SJCRH30 (cell line): Measurements from ENCODE around the gene C1orf35. TPM values are rescaled to one million over a fixed set of nuclear protein-coding genes. Genes with fewer than 3 reads are reported as not detected.

Experiments used
- DNase-seq, 2 experiments: peaks; one replicate each; pipeline ENCODE4 v3.0.0-alpha.2; 2015 to 2020
- H3K27ac ChIP-seq: fragments of 250-450 bp; sonication (Bioruptor Pico); 2 replicates; pipeline ENCODE4 v1.5.1; 2020; ENCODE audit warnings: mild to moderate bottlenecking, moderate library complexity
- H3K27me3 ChIP-seq: fragments of 250-450 bp; sonication (Bioruptor Pico); 2 replicates; pipeline ENCODE4 v1.5.1; 2020; ENCODE audit warnings: mild to moderate bottlenecking, moderate library complexity
- H3K36me3 ChIP-seq: fragments of 250-450 bp; sonication (Bioruptor Pico); 2 replicates; pipeline ENCODE4 v1.5.1; 2020; ENCODE audit warnings: mild to moderate bottlenecking, moderate library complexity
- H3K4me1 ChIP-seq: fragments of 250-450 bp; sonication (Bioruptor Pico); 2 replicates; pipeline ENCODE4 v1.5.1; 2020; ENCODE audit warnings: mild to moderate bottlenecking, moderate library complexity
- H3K4me3 ChIP-seq: fragments of 250-450 bp; sonication (Bioruptor Pico); 2 replicates; pipeline ENCODE4 v1.5.1; 2020; ENCODE audit warnings: mild to moderate bottlenecking, moderate library complexity
- H3K9me3 ChIP-seq: fragments of 250-450 bp; sonication (Bioruptor Pico); replicated peaks from 2 replicates; pipeline ENCODE4 v1.5.1; 2020; ENCODE audit warnings: mild to moderate bottlenecking, moderate library complexity
- total RNA-seq: library from RNA; depleted of rRNA; stranded (reverse); fragments of >200 nt; shearing (Covaris generic); gene quantifications from 2 replicates; pipeline ENCODE4 v1.2.3, GENCODE V29; 2014

C1orf35 gene
- total RNA-seq, 1 experiment from 2014 or later, result 22.8 TPM

- Histone ChIP-seq H3K27me3 (no peaks in the 10 kb centered on the region; the same call in 1 of the 2 replicates), H3K27ac (no peak overlapping the region), H3K9me3 (no peaks in the 10 kb centered on the region)
Measured at GRCh38 chr1:228066416-228066815, 36.7 kb downstream of the C1orf35 start.

GRCh38 chr1:228065543-228066347 is 37.4 kb downstream of the C1orf35 start:
- no peaks in the 10 kb centered on the region; the same call in 1 of the 2 replicates for H3K27me3 ChIP-seq
- no peaks in the 10 kb centered on the region for H3K36me3 ChIP-seq
- H3K4me3 ChIP-seq, result no peak overlapping the region
- no peaks in the 10 kb centered on the region for H3K9me3 ChIP-seq
- DNase-seq, result no peak
- no peaks in the 10 kb centered on the region for H3K4me1 ChIP-seq
- H3K27ac ChIP-seq, result no peak overlapping the region

More at GRCh38 chr1:228066416-228066815, 36.7 kb downstream of the C1orf35 start:
- Histone ChIP-seq H3K4me3 (no peak overlapping the region), H3K36me3 (no peaks in the 10 kb centered on the region), H3K4me1 (no peaks in the 10 kb centered on the region)
- no peak for DNase-seq

- no peak for DNase-seq
- Histone ChIP-seq H3K36me3 (no peaks in the 10 kb centered on the region), H3K4me1 (no peaks in the 10 kb centered on the region), H3K27ac (no peak overlapping the region), H3K27me3 (no peaks in the 10 kb centered on the region; the same call in 1 of the 2 replicates), H3K4me3 (no peak overlapping the region), H3K9me3 (no peaks in the 10 kb centered on the region)
Measured at GRCh38 chr1:228064741-228065542, 38.2 kb downstream of the C1orf35 start.

GRCh38 chr1:228064296-228064695 is 38.8 kb downstream of the C1orf35 start:
- H3K36me3 ChIP-seq, result no peaks in the 10 kb centered on the region
- H3K4me3 ChIP-seq, result no peak overlapping the region
- no peaks in the 10 kb centered on the region; the same call in 1 of the 2 replicates for H3K27me3 ChIP-seq
- DNase-seq, result no peak
- no peak overlapping the region for H3K27ac ChIP-seq
- H3K4me1 ChIP-seq, result no peaks in the 10 kb centered on the region
- H3K9me3 ChIP-seq, result no peaks in the 10 kb centered on the region

- no peaks in the 10 kb centered on the region; the same call in 1 of the 2 replicates for H3K27me3 ChIP-seq
- no peak for DNase-seq
- H3K36me3 ChIP-seq, result no peaks in the 10 kb centered on the region
- H3K9me3 ChIP-seq, result no peaks in the 10 kb centered on the region
- H3K4me3 ChIP-seq, result no peak overlapping the region
- no peak overlapping the region for H3K27ac ChIP-seq
- H3K4me1 ChIP-seq, result no peaks in the 10 kb centered on the region
Measured at GRCh38 chr1:228063251-228064191, 39.6 kb downstream of the C1orf35 start.

- Histone ChIP-seq H3K9me3 (no peaks in the 10 kb centered on the region), H3K4me1 (no peaks in the 10 kb centered on the region), H3K4me3 (no peak overlapping the region), H3K27ac (no peak overlapping the region), H3K36me3 (no peaks in the 10 kb centered on the region), H3K27me3 (no peaks in the 10 kb centered on the region; the same call in 1 of the 2 replicates)
- no peak for DNase-seq
Measured at GRCh38 chr1:228062812-228063211, 40.3 kb downstream of the C1orf35 start.

- Histone ChIP-seq H3K27me3 (no peaks in the 10 kb centered on the region; the same call in 1 of the 2 replicates), H3K4me3 (no peak overlapping the region), H3K36me3 (no peaks in the 10 kb centered on the region), H3K27ac (no peak overlapping the region), H3K9me3 (no peaks in the 10 kb centered on the region), H3K4me1 (no peaks in the 10 kb centered on the region)
- DNase-seq, result no peak
Measured at GRCh38 chr1:228062085-228062791, 40.9 kb downstream of the C1orf35 start.

- Histone ChIP-seq H3K27me3 (no peaks in the 10 kb centered on the region; the same call in 1 of the 2 replicates), H3K4me3 (no peak overlapping the region), H3K27ac (no peak overlapping the region), H3K36me3 (no peaks in the 10 kb centered on the region), H3K9me3 (no peaks in the 10 kb centered on the region), H3K4me1 (no peaks in the 10 kb centered on the region)
- no peak for DNase-seq
Measured at GRCh38 chr1:228061411-228062084, 41.6 kb downstream of the C1orf35 start.

GRCh38 chr1:228060458-228061190 is 42.5 kb downstream of the C1orf35 start:
- Histone ChIP-seq H3K4me3 (no peak overlapping the region), H3K27me3 (no peaks in the 10 kb centered on the region; the same call in 1 of the 2 replicates), H3K36me3 (no peaks in the 10 kb centered on the region), H3K27ac (no peak overlapping the region), H3K9me3 (no peaks in the 10 kb centered on the region), H3K4me1 (no peaks in the 10 kb centered on the region)
- DNase-seq, result no peak

GRCh38 chr1:228059634-228060457 is 43.3 kb downstream of the C1orf35 start:
- Histone ChIP-seq H3K27me3 (no peaks in the 10 kb centered on the region), H3K4me3 (no peak overlapping the region), H3K9me3 (no peaks in the 10 kb centered on the region), H3K27ac (no peak overlapping the region), H3K36me3 (no peaks in the 10 kb centered on the region), H3K4me1 (no peaks in the 10 kb centered on the region)
- DNase-seq, result no peak

- Histone ChIP-seq H3K27me3 (no peaks in the 10 kb centered on the region), H3K9me3 (no peaks in the 10 kb centered on the region), H3K36me3 (no peaks in the 10 kb centered on the region), H3K4me3 (no peak overlapping the region), H3K4me1 (no peaks in the 10 kb centered on the region), H3K27ac (no peak overlapping the region)
- no peak for DNase-seq
Measured at GRCh38 chr1:228058949-228059633, 44.0 kb downstream of the C1orf35 start.
